HS-27A (cell line): ENCODE measurements around the gene ROR2.

Experiments used
- DNase-seq: peaks from one replicate; pipeline ENCODE4 v3.0.0-alpha.2; 2012; ENCODE audit warnings: low read depth, missing footprints

The ROR2 gene

GRCh38 chr9:91840882-91841281 lies 109.1 kb downstream of the ROR2 start:
- no peak for DNase-seq

DNA sequence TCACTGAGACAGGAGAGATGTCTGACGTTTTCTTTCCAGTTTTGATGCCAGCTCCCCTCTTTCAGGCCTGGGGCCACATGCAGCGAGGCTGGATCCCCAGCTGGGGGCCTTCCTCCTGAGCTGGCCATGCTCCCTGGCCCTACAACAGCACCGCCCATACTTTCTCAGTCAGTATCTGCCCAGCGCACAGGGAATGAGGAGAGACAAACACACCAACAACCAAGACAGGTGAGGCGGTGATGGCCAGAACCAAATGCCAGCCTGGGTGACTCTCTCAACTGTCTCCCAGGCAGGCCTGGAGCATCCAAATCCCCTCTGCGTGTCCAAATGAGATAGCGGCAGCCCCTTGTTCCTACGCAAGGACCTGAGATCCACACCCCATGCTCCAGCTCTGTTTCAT lies 109.6 kb downstream of the ROR2 start:
- DNase-seq = no peak

GRCh38 chr9:91839926-91840465 lies 110.0 kb downstream of the ROR2 start:
- no peak for DNase-seq

DNA sequence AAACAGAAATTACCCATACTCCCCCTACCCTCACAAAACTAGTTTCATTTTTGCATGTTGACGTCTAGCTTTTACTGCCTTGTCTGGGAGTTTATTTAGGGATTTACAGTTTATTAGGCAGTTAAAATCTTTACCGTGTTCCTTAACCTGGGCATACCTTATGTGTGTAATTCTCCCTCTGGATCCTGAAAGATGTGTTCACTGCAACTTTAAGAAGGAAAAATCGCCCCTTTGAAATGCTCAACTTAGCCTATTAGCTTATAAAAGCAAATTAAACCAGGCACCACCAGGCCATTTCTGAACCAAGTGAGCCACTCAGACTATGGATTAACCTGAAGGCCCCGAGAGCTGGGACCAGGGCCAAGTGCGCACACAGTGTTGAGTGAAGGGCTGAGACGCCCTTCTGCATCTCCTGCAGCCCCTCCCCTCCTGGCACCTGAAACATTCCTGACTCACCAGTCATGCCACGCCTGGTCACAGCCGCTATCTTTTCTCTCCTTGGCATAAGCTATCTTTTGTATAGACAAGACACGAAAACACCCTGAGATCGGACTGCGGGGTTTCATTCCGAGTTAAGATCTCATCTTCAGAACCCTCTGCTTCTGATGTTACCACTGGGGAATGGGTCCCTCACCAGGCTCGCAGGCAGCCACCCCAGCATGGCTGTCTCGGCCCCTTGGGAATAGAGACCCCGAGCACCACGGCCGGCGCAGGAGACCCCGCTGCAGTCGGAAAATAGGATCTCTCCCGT lies 111.9 kb downstream of the ROR2 start:
- DNase-seq = no peak

- no peak for DNase-seq
Observed at GRCh38 chr9:91836515-91836914, 113.5 kb downstream of the ROR2 start.

GRCh38 chr9:91835632-91836031 lies 114.4 kb downstream of the ROR2 start:
- DNase-seq = no peak

- DNase-seq = no peak
Observed at GRCh38 chr9:91835216-91835615, 114.8 kb downstream of the ROR2 start.

DNA sequence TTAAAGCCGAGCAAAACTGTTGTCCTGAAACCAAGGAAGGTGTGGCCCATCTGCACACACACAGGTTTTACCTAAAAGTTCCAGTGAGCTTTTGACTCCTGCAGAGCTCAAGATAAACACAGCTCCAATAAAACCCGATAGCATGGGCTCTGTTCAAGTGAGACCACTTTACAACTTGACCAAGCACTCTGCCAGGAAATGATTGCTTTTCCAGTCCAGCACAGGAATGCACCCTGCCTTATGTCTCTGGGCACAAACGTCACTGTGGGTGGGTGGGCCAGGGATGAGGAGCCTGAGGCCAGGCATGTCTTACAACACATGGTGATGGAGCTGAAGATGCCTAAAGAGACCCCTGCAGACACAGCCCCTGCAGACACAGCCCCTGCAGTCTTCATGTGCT lies 115.3 kb downstream of the ROR2 start:
- DNase-seq = no peak

DNA sequence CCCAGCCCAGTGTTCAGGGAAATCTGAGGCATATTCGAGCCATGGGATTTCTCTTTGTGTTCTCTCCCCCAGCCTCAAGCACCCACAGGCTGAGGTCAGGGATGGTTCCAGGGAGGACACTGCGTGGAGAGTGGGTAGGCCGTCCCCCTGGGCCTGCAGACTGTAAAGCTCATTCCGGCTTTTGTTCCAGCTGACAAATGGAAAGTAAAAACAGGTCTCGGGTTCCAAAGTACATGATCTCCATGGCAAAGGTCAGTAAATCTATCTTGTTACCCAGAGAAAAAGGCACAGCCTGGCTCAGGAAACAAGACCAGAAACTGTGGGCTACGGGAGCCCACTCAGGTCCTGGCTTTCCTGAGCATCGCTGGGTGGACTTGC lies 116.2 kb downstream of the ROR2 start:
- no peak for DNase-seq

- no peak for DNase-seq
Observed at GRCh38 chr9:91833096-91833877, 116.7 kb downstream of the ROR2 start.

DNA sequence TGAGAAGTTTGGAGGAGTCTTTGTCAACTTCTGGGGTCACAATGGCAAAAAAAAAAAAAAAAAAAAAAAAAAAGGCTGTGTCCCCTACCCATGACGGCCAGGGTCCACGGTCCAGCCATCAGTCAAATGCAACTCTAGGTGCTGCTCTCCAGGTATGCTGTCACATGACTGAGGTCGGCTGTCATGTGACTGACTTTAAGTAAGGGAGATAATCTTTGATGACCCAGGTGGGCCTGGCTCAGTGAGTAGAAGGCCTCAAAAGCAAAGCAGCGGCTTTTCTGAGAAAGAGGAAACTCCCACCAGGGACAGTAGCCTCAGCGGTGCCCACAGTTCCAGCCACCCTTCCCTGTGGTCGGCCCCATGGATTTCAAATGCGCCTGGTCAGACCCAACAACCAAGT lies 117.7 kb downstream of the ROR2 start:
- no peak for DNase-seq

DNA sequence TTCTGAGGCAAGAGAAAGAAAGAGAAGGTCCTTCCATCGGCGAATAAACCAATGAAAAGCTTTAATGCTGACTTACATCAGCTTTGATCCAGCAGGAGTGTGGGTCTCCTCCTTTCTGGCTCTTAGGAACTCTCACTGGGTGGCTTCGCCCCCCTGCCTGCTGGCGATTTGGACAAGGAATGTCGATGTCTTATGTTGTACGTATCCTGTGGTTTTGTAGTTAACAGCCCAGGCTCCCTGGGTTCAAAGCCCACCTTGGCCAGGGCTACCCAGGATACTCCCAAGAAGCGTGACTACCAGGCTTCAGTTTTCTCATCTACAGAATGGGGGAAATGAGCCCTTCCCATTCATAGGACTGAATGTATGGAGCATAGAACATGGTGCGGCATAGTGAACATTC lies 124.2 kb downstream of the ROR2 start:
- no peak for DNase-seq

DNA sequence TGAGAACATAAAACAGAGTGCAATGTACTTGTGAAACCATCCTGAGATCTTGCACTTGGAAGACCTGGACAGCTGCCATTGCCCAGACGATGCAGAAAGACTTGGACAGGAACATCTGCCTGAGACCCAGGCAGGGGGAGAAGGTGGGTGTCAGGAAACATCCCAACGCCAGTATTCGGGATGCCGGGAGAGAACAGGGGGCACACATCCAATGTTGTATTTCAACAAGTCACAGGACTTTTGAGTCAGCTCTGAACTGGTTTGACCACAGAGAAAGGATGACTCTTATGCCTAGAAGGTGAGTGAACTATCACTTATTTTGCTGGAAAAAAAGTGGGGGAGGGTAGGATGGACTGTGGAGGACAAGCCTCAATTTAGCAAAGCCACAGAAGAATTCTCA lies 124.6 kb downstream of the ROR2 start:
- DNase-seq = no peak

DNA sequence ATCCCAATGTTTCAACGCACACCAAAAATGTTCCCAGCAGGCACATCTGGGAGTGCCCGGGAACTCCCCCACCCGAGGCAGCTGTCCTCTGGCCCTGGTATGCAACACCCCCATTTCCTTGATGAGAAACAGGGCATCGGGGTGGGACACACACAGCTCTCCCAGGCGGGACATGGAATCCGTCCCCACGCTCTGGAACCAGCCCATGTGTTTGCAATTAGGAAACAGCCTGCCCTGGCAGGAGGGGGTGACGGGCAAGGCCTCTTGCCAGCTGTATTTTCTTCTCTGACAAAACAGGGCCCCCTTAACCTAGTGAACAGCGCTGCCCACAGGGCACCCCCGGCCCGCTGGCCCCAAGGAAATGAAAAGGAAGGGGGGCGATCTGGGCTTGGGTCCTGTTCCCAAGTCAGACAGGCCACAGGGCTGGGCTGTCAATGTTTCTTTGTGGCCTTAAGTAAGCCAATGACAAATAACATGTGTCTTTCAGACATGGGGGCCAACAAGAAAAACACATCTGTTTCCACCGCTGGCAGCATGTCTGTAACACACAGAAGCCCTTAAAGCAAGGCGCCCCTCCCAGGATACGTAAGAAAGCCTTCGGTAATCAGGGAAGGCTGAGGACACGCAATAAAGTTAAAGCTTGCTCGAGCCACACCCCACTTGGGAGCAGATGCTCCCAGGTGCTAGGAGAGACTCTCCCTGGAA lies 125.3 kb downstream of the ROR2 start:
- DNase-seq = no peak

DNA sequence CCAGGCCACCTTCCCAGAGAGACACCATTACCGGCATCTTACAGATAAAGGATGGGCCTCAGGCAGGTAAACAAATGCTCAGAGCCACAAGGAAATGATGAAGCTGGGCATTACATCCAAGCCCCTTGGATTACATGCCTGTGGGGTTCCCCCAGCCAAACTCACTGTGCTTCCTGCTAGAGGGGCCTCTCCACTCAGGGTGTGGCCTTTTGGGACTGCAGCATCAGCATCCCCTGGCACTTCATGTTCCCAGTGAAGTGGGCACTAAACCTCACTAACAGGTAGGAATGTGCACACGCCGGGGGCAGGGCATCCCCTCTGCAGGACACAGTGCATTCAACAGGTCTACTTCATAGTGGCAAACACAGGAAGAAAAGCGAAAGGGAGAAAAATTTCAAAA lies 125.9 kb downstream of the ROR2 start:
- no peak for DNase-seq

GRCh38 chr9:91820949-91821880 lies 128.8 kb downstream of the ROR2 start:
- no peak for DNase-seq

GRCh38 chr9:91820126-91820750 lies 129.8 kb downstream of the ROR2 start:
- no peak for DNase-seq

DNA sequence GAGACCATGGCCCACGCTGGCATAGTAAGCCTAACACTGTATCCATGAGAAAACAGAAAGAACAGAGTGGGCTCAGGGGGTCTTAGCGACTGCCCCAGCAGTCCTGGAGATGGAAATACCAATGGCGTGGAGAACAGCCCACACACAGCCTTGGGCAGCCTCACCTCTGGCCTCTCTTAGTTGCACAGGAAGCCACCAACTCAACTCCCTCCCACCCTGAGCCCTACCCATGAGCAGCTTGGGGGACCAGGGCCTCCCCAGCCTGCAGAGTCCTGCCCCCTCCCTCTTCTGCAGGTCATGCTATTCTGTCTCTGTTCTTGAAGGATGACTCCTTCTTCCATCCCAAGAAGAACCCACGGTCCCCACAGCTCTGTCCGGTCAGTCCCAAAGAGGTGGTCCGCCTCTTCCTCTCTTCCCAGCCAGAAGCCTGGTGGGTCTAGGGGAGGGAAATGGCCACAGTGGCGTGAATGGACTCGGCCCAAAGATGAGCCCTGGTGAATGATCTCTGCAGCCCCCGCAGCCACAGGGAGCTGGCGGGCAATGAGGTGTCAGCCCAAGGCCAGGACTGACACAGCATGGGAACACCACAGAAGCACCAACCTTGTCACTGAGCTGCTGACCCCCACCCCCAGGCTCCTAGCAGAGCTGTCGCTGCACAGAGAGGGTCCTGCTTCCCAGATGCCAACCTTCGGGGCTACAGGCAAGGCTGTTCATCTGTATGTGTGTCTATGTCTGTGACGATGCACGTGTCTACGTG lies 131.2 kb downstream of the ROR2 start:
- no peak for DNase-seq

- no peak for DNase-seq
Observed at GRCh38 chr9:91818225-91818585, 131.8 kb downstream of the ROR2 start.

DNA sequence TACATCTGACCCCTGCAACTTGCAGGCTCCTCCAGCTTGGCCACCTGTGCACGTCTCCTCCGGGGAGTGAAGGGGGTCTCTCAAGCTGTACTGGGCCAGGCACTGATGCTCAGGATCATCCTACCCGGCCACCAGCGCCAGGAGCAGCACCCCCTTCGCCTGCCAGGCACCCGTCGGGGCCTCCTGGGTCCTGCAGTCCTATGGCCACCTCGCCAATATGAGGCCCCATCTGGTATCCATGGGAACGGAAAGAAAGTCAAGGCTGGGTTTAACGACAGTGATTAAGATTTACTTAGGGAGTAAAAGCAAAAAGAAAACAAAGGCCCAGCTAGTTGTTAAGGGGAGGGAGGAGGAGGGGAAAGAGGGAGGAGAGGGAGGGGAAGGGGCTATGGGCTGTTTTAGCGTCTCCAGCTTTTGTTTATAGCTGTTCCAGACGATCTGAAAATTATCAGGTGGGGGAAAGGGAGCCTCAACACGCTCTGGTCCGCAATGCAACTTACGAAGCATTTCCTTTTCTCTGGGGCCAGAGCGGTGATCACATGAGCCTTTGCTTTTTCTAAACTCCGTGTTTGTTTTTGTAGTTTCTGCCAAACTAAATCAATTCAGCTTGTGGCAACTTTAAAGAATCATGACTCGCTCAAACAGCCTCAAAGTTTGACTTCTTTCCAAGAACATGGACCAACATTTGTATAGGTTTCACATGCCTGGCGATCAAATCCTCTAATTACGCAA lies 132.4 kb downstream of the ROR2 start:
- no peak for DNase-seq
